Panc1 (cell line): ENCODE results near the gene ATM. TPM values are rescaled to one million over a fixed set of nuclear protein-coding genes. Genes with fewer than 3 reads are reported as not detected.
"Not testable (repeated sequence)": the region's sequence is repeated elsewhere in the genome, so short reads cannot be mapped to it uniquely, and the experiment has no call there.

ENCODE experiments used
- ATAC-seq: fragments of 200-7000 bp; cut with Tn5 transposase; 2 replicates; pipeline ENCODE4 v1.9.1; 2020; ENCODE audit warnings: mild to moderate bottlenecking, moderate library complexity
- BruUV-seq: library from RNA; stranded (reverse); fragments of 400-500 nt; replicated peaks from 2 replicates; lab custom pipeline; 2021; lab: Mats Ljungman, UMichigan
- CTCF ChIA-PET: fragments of 300-600 bp; sonication (Branson Sonifier 250); formaldehyde crosslinking; loops from one replicate; lab custom pipeline; 2022; ENCODE audit warnings: antibody characterized with exemption; lab: Charles Lee
- POLR2A ChIA-PET: fragments of 300-600 bp; sonication (Branson Sonifier 250); formaldehyde crosslinking; loops from one replicate; lab custom pipeline; 2022; ENCODE audit warnings: antibody characterized with exemption; lab: Charles Lee
- DNase-seq: peaks from one replicate; pipeline ENCODE4 v3.0.0-alpha.2; 2010; ENCODE audit warnings: low read depth, low spot score
- H3K27ac ChIP-seq: 2 replicates; pipeline ENCODE4 v1.5.1; 2011; ENCODE audit warnings: mild to moderate bottlenecking, low read length, inconsistent platforms
- H3K27me3 ChIP-seq: fragments of 200-500 bp; sonication (Bioruptor generic); 2 replicates; pipeline ENCODE4 v1.6.0; 2014; ENCODE audit warnings: low read length, inconsistent platforms; ENCODE audit not compliant: control insufficient read depth, insufficient read depth
- H3K36me3 ChIP-seq: fragments of 200-500 bp; sonication (Bioruptor generic); 2 replicates; pipeline ENCODE4 v1.5.1; 2014; ENCODE audit warnings: inconsistent platforms, mild to moderate bottlenecking, low read length, moderate library complexity; ENCODE audit not compliant: control insufficient read depth, insufficient read depth
- H3K4me1 ChIP-seq: 2 replicates; pipeline ENCODE4 v1.5.1; 2011; ENCODE audit warnings: inconsistent platforms, mild to moderate bottlenecking, low read length, moderate library complexity; ENCODE audit not compliant: control insufficient read depth, insufficient read depth
- H3K4me3 ChIP-seq, 2 experiments: 2 replicates each; pipeline ENCODE4 v1.5.1; 2011 to 2012; ENCODE audit warnings: low read depth in 2 of 2, low read length in 2 of 2, mild to moderate bottlenecking in 2 of 2, inconsistent platforms in 1 of 2, moderate library complexity in 1 of 2
- H3K9me3 ChIP-seq: fragments of 200-500 bp; sonication (Bioruptor generic); 2 replicates; pipeline ENCODE4 v1.5.1; 2014; ENCODE audit warnings: low read depth, mild to moderate bottlenecking, inconsistent platforms, low read length, moderate library complexity; ENCODE audit not compliant: control insufficient read depth, insufficient read depth
- POLR2AphosphoS5 ChIP-seq: IDR thresholded peaks from 2 replicates; pipeline ENCODE4 v1.6.1; 2012; ENCODE audit warnings: mild to moderate bottlenecking, low read depth, low read length, moderate library complexity
- REST ChIP-seq, 2 experiments: IDR thresholded peaks; 2 replicates each; pipeline ENCODE4 v1.6.1; 2011 to 2012; ENCODE audit warnings: low read depth in 2 of 2, control low read depth in 1 of 2, low read length in 1 of 2, mild to moderate bottlenecking in 1 of 2, moderate library complexity in 1 of 2; ENCODE audit not compliant: insufficient read depth in 1 of 2
- SIN3A ChIP-seq: IDR thresholded peaks from 2 replicates; pipeline ENCODE4 v1.6.1; 2012; ENCODE audit warnings: low read depth, mild to moderate bottlenecking, low read length, moderate library complexity, borderline replicate concordance; ENCODE audit not compliant: insufficient read depth
- TCF7L2 ChIP-seq: IDR thresholded peaks from 2 replicates; pipeline ENCODE4 v1.6.1; 2011; ENCODE audit warnings: mild to moderate bottlenecking, low read depth, low read length, inconsistent platforms
- in situ Hi-C: cut with HindIII; loops from 2 replicates; pipeline ENCODE4 v1.10.0; 2016; ENCODE audit warnings: low sequenced_read_pairs, low pct_unique_long_range_greater_than_20kb
- intact Hi-C: fragments of 100-400 bp; cut with micrococcal nuclease; formaldehyde crosslinking; loops from one replicate; pipeline ENCODE4 v1.10.0; 2022; ENCODE audit not compliant: unreplicated experiment
- total RNA-seq: library from RNA; stranded (reverse); gene quantifications from one replicate; pipeline ENCODE4 v1.2.1, GENCODE V29; 2021; ENCODE audit not compliant: unreplicated experiment
- TF ChIP-seq, protein P1 (sequence below): fragments of 450-650 bp; IDR thresholded peaks from 2 replicates; pipeline ENCODE4 v1.5.1; 2017; ENCODE audit warnings: mild to moderate bottlenecking

Gene ATM
- total RNA-seq, 1 experiment from 2014 or later: 95.6 TPM

DNA sequence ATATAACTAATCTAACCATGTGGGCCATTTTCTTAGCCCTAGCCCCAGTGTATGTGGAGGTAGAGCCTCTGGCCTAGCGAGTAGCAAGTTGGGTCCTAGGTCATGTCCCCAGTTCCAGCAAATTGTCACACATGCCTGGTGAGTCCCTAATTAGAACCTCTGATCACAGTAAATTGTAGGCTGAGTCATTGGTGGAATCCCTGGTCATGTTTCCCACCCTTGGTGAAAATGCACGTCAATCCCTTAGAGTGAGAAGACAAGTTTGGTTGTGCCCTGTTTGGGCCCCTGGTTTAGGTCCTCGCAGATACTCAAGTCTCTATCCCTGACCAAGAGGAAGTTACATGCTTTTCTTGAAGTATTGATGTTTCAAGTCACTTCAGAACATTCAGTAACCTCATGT lies 46.7 kb downstream of the ATM start:
- peaks cover 10% of the 10 kb centered on the region for H3K36me3 ChIP-seq
- in situ Hi-C loops: no loop called here
- no TSS peak for BruUV-seq
- ChIA-PET CTCF (no interaction called here), POLR2A (no interaction called here)
- no peak for DNase-seq
- TF ChIP-seq REST (IDR thresholded peaks at IDR 0.05; ENCODE audit: insufficient read depth in 1 of 2, low read depth in 2 of 2, low read length in 1 of 2) (no peak), TCF7L2 (no peak), SIN3A (no peak), POLR2AphosphoS5 (no peak)
- ATAC-seq: no peak
- H3K4me1 ChIP-seq: no peaks in the 10 kb centered on the region
- no peaks in the 10 kb centered on the region for H3K27me3 ChIP-seq
- H3K4me3 ChIP-seq: no peak overlapping the region
- no peak overlapping the region for H3K27ac ChIP-seq
- H3K9me3 ChIP-seq: no peaks in the 10 kb centered on the region
- intact Hi-C loops: no loop called here

DNA sequence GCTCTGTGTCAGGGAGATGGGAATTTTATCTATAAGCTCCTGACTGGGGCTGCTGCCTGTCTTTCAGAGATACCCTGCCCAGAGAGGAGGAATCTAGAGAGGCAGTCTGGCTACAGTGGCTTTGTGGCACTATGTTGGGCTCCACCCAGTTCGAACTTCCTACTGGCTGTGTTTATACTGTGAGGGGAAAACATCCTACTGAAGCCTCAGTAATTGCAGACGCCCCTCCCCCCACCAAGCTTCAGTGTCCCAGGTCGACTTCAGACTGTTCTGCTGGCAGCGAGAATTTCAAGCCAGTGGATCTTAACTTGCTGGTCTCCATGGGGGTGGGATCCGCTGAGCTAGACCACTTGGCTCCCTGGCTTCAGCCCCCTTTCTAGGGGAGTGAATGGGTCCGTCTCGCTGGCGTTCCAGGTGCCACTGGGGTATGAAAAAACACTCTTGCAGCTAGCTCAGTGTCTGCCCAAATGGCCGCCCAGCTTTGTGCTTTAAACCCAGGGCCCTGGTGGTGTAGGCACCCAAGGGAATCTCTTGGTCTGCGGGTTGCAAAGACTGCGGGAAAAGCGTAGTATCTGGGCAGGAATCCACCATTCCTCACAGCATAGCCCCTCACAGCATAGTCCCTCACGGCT lies 54.2 kb downstream of the ATM start:
- H3K4me1 ChIP-seq, H3K27ac ChIP-seq, CTCF ChIA-PET, ATAC-seq, intact Hi-C loops, DNase-seq, H3K27me3 ChIP-seq, in situ Hi-C loops, POLR2A ChIA-PET, H3K9me3 ChIP-seq, H3K4me3 ChIP-seq, BruUV-seq: not testable (repeated sequence)
- H3K36me3 ChIP-seq: peaks cover 16% of the 10 kb centered on the region

DNA sequence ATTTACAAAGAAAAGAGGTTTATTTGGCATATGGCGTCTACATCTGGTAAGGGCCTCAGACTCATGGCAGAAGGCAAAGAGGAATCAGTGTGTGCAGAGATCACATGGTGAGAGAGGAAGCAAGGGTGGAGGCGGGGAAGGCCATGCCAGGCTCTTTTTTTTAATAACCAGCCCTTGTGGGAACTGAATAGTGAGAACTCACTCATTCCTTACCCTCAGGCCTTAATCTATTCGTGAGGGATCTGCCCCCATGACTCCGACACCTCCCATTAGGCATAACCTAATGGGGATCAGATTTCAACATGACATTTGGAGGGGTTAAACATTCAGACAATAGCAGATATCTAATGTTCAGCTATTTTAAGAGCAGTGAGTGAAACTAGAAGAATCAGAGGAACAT lies 55.7 kb downstream of the ATM start:
- Histone ChIP-seq H3K27me3 (no peaks in the 10 kb centered on the region), H3K4me3 (no peak overlapping the region), H3K4me1 (no peaks in the 10 kb centered on the region), H3K36me3 (peaks cover 28% of the 10 kb centered on the region), H3K27ac (no peak overlapping the region), H3K9me3 (no peaks in the 10 kb centered on the region)
- POLR2A ChIA-PET: no interaction called here
- CTCF ChIA-PET: no interaction called here
- in situ Hi-C loops: no loop called here
- BruUV-seq: no TSS peak
- no peak for TF ChIP-seq TCF7L2
- no peak for TF ChIP-seq POLR2AphosphoS5
- no peak for TF ChIP-seq REST (IDR thresholded peaks at IDR 0.05; ENCODE audit: insufficient read depth in 1 of 2, low read depth in 2 of 2, low read length in 1 of 2)
- no peak for TF ChIP-seq SIN3A
- TF ChIP-seq, protein P1, sequence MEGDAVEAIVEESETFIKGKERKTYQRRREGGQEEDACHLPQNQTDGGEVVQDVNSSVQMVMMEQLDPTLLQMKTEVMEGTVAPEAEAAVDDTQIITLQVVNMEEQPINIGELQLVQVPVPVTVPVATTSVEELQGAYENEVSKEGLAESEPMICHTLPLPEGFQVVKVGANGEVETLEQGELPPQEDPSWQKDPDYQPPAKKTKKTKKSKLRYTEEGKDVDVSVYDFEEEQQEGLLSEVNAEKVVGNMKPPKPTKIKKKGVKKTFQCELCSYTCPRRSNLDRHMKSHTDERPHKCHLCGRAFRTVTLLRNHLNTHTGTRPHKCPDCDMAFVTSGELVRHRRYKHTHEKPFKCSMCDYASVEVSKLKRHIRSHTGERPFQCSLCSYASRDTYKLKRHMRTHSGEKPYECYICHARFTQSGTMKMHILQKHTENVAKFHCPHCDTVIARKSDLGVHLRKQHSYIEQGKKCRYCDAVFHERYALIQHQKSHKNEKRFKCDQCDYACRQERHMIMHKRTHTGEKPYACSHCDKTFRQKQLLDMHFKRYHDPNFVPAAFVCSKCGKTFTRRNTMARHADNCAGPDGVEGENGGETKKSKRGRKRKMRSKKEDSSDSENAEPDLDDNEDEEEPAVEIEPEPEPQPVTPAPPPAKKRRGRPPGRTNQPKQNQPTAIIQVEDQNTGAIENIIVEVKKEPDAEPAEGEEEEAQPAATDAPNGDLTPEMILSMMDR: no peak
- DNase-seq (no peak), ATAC-seq (no peak)
- intact Hi-C loops: no loop called here
